GM12891 (cell line): ENCODE data around the gene GANC.

Source experiments
- DNase-seq: peaks from one replicate; pipeline ENCODE4 v3.0.0; 2011; ENCODE audit warnings: low spot score; ENCODE audit not compliant: insufficient read length
- FAIRE-seq: peaks from 2 replicates; lab custom pipeline; 2011; peaks lifted over from hg19 to GRCh38; lab: Jason Lieb, UNC
- PAX5 ChIP-seq: IDR thresholded peaks from 2 replicates; pipeline ENCODE4 v1.6.1; 2011; ENCODE audit warnings: low read length, moderate library complexity, mild to moderate bottlenecking; ENCODE audit not compliant: insufficient read depth, severe bottlenecking
- POLR2A ChIP-seq: IDR thresholded peaks from 2 replicates; pipeline ENCODE4 v1.6.1; 2011; ENCODE audit warnings: low read depth, low read length, control low read depth
- POLR2AphosphoS5 ChIP-seq: IDR thresholded peaks from 2 replicates; pipeline ENCODE4 v1.6.1; 2011; ENCODE audit warnings: low read depth, low read length, control low read depth
- POU2F2 ChIP-seq: IDR thresholded peaks from 2 replicates; pipeline ENCODE4 v1.6.1; 2011; ENCODE audit warnings: low read depth, mild to moderate bottlenecking, control low read depth, low read length, moderate library complexity
- SPI1 ChIP-seq: IDR thresholded peaks from 2 replicates; pipeline ENCODE4 v1.6.1; 2011; ENCODE audit warnings: low read depth, low read length, control low read depth
- TAF1 ChIP-seq: IDR thresholded peaks from 2 replicates; pipeline ENCODE4 v1.6.1; 2011; ENCODE audit warnings: low read depth, low read length, control low read depth

The GANC gene

DNA sequence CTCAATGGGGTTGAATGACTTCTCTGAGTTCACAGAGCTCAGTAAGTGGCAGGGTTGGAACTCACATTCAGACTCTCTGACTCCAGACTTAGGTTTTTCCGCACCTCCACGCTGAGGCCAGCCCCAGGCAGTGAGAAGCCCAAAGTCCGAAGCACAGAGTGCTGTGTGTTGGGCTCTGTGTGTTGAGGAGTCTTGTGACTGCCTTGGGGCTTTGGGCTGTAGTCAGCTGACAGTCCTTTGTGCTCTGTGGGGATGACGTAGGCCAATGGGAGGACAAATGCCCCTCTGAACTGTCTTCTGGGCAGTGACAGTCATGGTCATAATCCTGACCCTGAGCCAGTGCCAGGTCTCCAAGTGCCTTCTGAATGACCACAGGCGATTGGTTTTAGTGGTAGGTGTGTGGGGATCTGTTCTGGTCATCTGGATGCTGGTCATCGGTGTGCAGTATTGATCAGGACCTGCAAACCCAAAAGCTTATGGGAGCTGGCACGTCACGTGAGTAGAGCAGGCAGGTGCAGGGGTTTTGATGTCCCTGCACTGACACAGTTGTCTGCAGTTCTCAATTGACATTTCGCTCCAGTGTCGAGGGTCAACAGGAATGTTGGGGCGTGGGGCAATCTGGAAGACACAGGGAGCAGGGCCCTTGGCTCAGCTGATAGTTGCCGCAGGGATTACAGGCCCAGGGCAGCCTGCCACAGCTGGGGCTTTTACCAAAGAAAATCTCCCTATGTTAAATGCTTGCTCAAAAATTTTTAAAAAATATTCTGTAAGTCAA lies 131.6 kb downstream of the GANC start:
- TF ChIP-seq TAF1, result no peak
- no peak for TF ChIP-seq POU2F2
- no peak for TF ChIP-seq PAX5
- no peak for TF ChIP-seq POLR2AphosphoS5
- no peak for TF ChIP-seq SPI1
- TF ChIP-seq POLR2A, result no peak
- FAIRE-seq, result no peak

DNA sequence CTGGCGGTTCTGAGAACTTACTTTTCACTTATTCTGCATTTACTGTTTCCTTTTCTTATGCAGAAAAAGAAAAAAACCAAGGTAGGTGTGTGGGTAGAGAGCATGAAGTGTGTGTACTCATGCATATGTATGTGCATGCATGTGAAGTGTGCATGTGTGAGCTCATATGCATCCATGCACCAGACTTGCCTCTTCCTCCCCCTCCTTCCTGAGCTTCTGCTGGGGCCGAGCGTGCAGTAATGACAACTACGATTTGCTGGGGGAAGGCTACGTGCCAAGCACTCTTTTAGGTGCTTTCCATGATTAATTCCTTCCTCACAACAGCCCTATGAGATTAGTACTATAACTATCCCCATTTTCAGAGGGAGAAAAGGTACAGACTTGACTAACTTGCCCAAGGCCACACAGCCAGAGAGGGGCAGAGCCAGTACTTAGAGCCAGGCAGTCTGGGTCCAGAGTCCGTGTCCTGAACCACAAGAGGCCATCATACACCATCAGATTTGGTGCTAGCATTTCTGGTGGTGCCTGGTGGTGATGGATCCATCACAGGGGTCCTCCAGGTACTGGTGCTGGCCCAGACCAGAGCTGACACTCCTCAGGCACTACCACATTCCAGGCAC lies 133.0 kb downstream of the GANC start:
- TF ChIP-seq POLR2AphosphoS5, result no peak
- no peak for TF ChIP-seq PAX5
- TF ChIP-seq POU2F2, result no peak
- no peak for TF ChIP-seq TAF1
- no peak for TF ChIP-seq POLR2A
- TF ChIP-seq SPI1, result no peak
- DNase-seq (no peak), FAIRE-seq (no peak)

More for the DNA sequence above, 131.6 kb downstream of the GANC start:
- DNase-seq, result no peak
